ENCODE results near the gene EEF1G.

Gene EEF1G

DNA sequence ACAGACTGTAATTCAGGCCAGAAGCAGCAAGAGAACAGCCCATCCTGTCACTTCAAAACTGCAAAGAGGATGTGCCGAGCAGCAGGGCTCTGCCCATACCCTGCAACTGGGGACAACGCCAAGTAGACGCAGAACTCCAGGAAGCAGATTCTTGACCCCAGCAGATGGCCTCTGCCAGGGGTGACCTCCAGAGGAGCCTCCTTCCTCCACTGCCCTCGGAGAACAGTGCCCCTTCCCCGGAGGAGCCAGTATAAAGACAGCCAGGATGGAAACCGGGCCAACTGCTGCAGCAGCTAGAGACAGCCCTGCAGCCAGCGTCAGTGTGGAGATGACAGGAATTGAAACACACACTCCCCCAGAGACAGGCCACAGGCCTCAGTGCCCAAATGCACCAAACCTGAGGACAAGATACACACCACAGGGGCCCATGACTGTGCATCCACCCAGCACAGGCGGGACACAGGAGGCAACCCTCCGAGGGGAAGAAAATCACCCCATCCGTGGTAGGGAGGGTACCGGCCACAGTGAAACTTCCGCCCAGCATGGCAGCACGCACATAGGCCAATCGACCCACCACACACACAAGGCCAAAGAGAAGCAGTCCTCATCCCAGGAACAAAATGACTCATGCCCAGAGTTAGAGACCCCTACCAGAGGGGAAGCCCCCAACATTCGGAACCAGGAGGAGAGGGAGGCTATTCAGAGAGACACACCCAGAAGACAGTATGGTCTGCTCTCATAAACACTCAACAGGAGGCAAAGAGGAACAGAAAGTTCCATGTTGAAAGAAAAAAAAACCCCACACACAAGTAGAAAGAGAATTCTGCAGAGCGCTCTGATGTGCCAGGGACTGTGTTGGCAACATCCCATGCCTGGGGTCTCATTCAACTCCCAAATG lies 32.6 kb downstream of the EEF1G start:
- Histone ChIP-seq H3K27ac (ENCODE audit: insufficient read depth, low read length, poor library complexity, severe bottlenecking) (peak overlapping the region; percentile 96), H3K4me1 (ENCODE audit: control insufficient read depth, insufficient read depth, low read length, poor library complexity, severe bottlenecking) (peaks cover 66% of the 10 kb centered on the region), H3K4me3 (ENCODE audit: insufficient read depth, low read depth, low read length, poor library complexity, severe bottlenecking) (peak overlapping the region; percentile 35), H3K36me3 (ENCODE audit: control insufficient read depth, insufficient read depth, low read length) (peaks cover 5% of the 10 kb centered on the region), H3K9me3 (ENCODE audit: control insufficient read depth, low read length) (no peaks in the 10 kb centered on the region), H3K27me3 (replicated peaks; ENCODE audit: control insufficient read depth, insufficient read depth, low read length, poor library complexity, severe bottlenecking) (no peaks in the 10 kb centered on the region)
- no peak for DNase-seq

DNA sequence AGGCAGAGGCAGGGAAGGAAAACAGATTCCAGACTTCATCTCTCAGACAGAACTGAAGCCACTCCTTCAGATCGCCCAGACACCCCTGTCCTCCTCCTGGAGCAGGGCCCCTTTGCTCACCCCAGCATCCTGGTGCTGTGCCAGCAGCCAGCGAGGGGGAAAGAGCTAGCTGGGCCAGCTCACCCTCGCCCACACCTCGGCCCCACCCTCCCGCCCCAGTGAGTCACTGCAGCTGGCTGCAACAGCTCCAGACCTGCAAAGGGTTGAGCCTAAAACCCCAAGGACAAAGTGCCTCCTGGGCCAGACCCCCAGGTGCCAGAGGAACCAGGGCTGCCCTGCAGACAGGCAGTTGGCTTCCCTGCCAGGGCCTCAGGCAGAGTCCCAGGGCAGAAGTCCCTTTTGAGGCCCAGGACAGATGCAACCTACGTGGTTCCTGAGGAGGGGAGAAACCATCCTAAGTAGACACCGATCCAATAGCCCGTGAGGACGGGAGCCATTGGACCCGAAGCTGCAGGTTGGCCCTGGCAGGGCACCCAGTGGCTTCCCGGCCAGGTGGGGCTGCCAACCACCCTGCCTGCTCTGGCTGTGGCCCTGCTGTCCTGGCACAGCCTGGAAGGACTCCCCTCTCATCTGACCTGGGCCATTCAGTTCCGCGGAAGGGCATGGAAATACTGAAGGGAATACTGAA lies 34.3 kb downstream of the EEF1G start:
- H3K27ac ChIP-seq (ENCODE audit: insufficient read depth, low read length, poor library complexity, severe bottlenecking) = peak overlapping the region; percentile 96
- H3K9me3 ChIP-seq (ENCODE audit: control insufficient read depth, low read length) = no peaks in the 10 kb centered on the region
- H3K36me3 ChIP-seq (ENCODE audit: control insufficient read depth, insufficient read depth, low read length) = peaks cover 21% of the 10 kb centered on the region
- peak overlapping the region; percentile 39 for H3K4me3 ChIP-seq (ENCODE audit: insufficient read depth, low read depth, low read length, poor library complexity, severe bottlenecking)
- H3K27me3 ChIP-seq (replicated peaks; ENCODE audit: control insufficient read depth, insufficient read depth, low read length, poor library complexity, severe bottlenecking) = no peaks in the 10 kb centered on the region
- H3K4me1 ChIP-seq (ENCODE audit: control insufficient read depth, insufficient read depth, low read length, poor library complexity, severe bottlenecking) = peaks cover 64% of the 10 kb centered on the region
- DNase-seq = peak in 2 of 3 donors; percentile 47 to 53

DNA sequence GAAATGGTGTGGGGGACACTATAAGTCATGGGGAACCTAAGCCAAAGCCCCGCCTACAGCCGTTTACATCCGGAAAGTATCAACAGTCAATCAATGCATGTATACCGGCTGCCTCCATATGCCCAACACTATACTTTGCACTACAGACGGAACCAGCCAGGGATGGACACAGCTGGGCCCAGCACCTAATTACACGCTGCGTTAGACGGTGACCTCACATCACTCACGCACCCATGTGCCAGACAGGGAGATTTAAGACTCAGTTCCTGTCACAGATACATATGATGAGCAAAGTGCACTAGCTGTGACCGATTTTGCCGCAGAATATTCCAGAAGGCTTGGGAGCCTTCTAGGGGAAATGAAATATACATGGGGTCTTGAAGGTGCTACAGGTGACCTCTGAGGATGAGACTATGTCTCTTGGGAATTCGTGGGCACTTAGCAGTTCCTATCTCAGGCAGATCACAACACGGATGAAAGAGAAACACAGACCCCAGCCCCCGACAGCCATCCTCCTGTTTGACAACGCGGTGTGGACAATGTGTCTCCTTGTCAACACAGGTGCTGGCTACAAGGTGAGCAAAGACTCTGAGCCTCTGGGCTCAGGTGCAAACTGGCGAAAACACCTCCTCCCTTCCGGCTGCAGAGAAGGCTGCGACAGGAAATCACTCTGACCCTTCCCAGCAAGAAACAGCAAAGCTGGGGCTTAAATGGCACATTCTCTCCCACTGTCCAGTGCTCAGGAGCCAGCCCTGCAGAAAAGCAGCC lies 35.0 kb downstream of the EEF1G start:
- no peak for DNase-seq
- Histone ChIP-seq H3K27ac (ENCODE audit: insufficient read depth, low read length, poor library complexity, severe bottlenecking) (peak overlapping the region; percentile 49), H3K4me3 (ENCODE audit: insufficient read depth, low read depth, low read length, poor library complexity, severe bottlenecking) (no peak overlapping the region), H3K9me3 (ENCODE audit: control insufficient read depth, low read length) (no peaks in the 10 kb centered on the region), H3K4me1 (ENCODE audit: control insufficient read depth, insufficient read depth, low read length, poor library complexity, severe bottlenecking) (peaks cover 57% of the 10 kb centered on the region), H3K27me3 (replicated peaks; ENCODE audit: control insufficient read depth, insufficient read depth, low read length, poor library complexity, severe bottlenecking) (no peaks in the 10 kb centered on the region), H3K36me3 (ENCODE audit: control insufficient read depth, insufficient read depth, low read length) (peaks cover 28% of the 10 kb centered on the region)

DNA sequence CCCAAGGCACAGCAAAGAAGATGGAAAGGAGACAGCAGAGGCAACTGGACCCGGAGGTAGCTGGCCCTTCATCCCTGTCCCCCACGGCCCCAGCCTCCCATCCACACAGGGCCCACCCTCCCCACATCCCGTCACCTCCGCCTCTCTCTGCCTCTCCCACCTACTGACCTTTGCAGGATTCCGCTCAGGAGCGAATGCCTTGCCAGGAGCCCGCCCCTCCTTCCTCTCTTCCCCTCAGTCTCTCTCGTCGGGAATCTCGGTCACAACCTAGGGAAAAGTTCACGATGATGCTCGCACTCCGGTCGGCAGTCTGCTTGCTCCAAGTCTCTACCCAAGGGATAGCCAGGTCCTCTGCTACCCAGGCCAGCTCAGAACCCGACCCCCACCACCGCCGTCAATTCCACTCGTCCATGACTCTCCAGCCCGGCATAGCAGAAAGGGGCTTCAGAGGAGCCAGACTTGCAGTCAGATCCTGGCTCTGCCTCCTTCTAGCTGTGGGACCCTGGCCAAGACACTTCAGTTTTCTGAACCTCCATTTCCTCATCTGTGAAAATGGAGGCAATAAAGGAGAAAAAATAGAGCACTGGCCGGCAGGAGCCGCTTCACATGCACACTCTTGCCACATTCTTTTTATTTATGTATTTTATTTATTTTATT lies 37.3 kb downstream of the EEF1G start:
- Histone ChIP-seq H3K4me3 (ENCODE audit: insufficient read depth, low read depth, low read length, poor library complexity, severe bottlenecking) (no peak overlapping the region), H3K9me3 (ENCODE audit: control insufficient read depth, low read length) (no peaks in the 10 kb centered on the region), H3K27ac (ENCODE audit: insufficient read depth, low read length, poor library complexity, severe bottlenecking) (no peak overlapping the region), H3K4me1 (ENCODE audit: control insufficient read depth, insufficient read depth, low read length, poor library complexity, severe bottlenecking) (peaks cover 35% of the 10 kb centered on the region), H3K36me3 (ENCODE audit: control insufficient read depth, insufficient read depth, low read length) (peaks cover 51% of the 10 kb centered on the region), H3K27me3 (replicated peaks; ENCODE audit: control insufficient read depth, insufficient read depth, low read length, poor library complexity, severe bottlenecking) (no peaks in the 10 kb centered on the region)
- no peak for DNase-seq

DNA sequence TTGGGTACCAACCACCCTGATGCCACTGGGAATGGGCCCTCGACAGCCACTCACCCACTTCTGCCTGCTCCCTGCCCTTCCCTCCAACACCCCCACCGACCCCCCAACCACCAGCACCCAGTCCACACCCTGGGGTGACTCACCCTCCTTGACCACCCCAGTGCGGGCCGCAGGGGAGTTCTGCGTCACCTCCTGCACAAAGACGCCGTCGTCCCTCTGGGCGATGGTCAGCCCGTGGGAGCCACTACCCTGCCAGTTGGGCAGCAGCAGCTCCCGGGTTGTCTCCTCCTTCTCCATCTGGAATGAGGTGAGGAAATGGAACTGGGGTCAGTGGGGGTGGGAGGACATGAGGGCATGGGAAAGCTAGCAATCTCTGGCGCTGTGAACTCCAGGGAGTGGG lies 37.9 kb downstream of the EEF1G start:
- peaks cover 57% of the 10 kb centered on the region for H3K36me3 ChIP-seq (ENCODE audit: control insufficient read depth, insufficient read depth, low read length)
- H3K4me3 ChIP-seq (ENCODE audit: insufficient read depth, low read depth, low read length, poor library complexity, severe bottlenecking) = no peak overlapping the region
- DNase-seq = no peak
- H3K4me1 ChIP-seq (ENCODE audit: control insufficient read depth, insufficient read depth, low read length, poor library complexity, severe bottlenecking) = peaks cover 28% of the 10 kb centered on the region
- H3K27me3 ChIP-seq (replicated peaks; ENCODE audit: control insufficient read depth, insufficient read depth, low read length, poor library complexity, severe bottlenecking) = no peaks in the 10 kb centered on the region
- H3K27ac ChIP-seq (ENCODE audit: insufficient read depth, low read length, poor library complexity, severe bottlenecking) = no peak overlapping the region
- H3K9me3 ChIP-seq (ENCODE audit: control insufficient read depth, low read length) = no peaks in the 10 kb centered on the region

DNA sequence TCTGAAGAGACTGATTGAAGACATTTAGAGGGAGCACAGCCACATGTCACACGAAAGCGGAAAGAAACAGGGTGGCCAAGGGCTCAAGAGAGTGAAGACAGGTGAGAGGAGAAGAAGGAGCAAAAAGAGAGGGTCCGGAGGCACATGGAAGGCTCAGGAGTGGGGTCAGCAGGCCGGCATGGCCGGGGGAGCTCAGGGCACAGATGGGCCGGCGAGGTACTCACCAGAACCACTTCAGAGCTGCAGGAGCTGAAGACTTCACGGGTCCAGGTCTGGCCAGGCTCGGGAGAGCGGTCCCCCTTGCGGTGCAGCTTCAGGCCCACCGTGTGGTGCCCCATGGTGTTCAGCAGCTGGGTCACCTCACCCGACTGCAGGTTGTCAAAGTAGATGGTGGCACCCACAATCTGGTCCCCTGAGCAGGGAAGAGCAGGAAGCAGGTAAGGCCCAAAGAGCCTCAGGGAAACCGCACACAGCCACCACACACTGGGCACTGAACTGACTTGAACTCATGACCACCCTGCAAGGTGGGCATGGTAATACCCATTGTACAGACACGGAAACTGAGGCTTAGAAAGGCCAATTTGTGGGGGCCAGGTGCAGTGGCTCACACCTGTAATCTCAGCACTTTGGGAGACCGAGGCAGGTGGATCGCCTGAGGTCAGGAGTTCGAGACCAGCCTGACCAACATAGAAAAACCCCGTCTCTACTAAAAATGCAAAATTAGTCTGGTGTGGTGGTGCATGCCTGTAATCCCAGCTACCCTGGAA lies 38.7 kb downstream of the EEF1G start:
- H3K27me3 ChIP-seq (replicated peaks; ENCODE audit: control insufficient read depth, insufficient read depth, low read length, poor library complexity, severe bottlenecking) = no peaks in the 10 kb centered on the region
- no peaks in the 10 kb centered on the region for H3K9me3 ChIP-seq (ENCODE audit: control insufficient read depth, low read length)
- H3K4me1 ChIP-seq (ENCODE audit: control insufficient read depth, insufficient read depth, low read length, poor library complexity, severe bottlenecking) = peaks cover 20% of the 10 kb centered on the region
- DNase-seq = no peak
- peaks cover 65% of the 10 kb centered on the region for H3K36me3 ChIP-seq (ENCODE audit: control insufficient read depth, insufficient read depth, low read length)
- H3K4me3 ChIP-seq (ENCODE audit: insufficient read depth, low read depth, low read length, poor library complexity, severe bottlenecking) = no peak overlapping the region
- no peak overlapping the region for H3K27ac ChIP-seq (ENCODE audit: insufficient read depth, low read length, poor library complexity, severe bottlenecking)

DNA sequence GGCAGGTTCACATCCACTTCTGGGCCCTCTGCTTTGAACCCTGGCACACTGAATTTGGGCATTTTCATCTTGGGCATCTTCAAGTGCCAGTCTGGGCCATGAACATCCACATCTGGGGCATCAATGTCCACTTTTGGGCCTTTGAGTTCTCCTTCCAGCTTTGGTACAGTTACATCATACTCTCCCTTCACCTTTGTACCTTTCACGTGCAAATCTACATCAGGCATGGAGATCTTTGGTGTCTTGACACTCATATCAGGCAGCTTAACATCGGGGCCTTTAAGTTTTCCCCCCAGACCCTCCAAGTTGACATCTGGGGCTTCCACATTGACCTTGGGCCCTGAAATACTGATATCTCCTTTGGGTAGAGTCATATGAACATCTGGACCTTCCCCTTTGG lies 41.6 kb downstream of the EEF1G start:
- H3K4me3 ChIP-seq (ENCODE audit: insufficient read depth, low read depth, low read length, poor library complexity, severe bottlenecking) = no peak overlapping the region
- peak overlapping the region; percentile 12 for H3K27ac ChIP-seq (ENCODE audit: insufficient read depth, low read length, poor library complexity, severe bottlenecking)

DNA sequence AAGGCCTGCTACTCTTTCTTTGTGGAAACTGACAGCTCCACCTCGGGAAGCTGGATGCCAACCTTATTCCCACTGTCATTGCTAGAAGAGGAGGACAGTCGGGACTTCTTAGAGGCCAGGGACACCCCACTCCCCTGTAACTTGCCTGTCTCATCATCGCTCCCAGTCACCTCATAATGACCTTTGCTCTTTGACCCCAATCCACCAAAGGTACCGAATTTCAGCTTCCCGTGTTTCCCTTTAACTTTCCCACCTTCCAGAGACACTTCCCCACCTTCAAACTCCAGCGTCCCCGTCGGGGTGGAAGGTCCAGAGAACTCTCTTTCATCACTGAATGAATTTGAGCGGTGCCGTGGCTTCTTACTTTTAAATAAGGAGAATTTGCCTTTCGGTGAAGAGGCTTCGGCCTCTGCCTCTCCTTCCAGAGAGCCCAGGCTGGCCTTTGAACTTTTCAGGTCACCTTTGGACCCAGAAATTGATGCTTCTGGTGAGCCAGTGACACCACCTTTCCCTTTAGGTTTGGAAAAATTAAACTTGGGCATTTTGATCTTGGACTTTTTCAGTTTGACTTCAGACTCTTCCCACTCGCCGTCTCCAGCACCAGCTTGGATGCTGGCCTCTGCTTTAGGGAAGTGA lies 56.8 kb downstream of the EEF1G start:
- no peaks in the 10 kb centered on the region for H3K27me3 ChIP-seq (replicated peaks; ENCODE audit: control insufficient read depth, insufficient read depth, low read length, poor library complexity, severe bottlenecking)
- no peaks in the 10 kb centered on the region for H3K4me1 ChIP-seq (ENCODE audit: control insufficient read depth, insufficient read depth, low read length, poor library complexity, severe bottlenecking)
- H3K9me3 ChIP-seq (ENCODE audit: control insufficient read depth, low read length) = no peaks in the 10 kb centered on the region
- H3K4me3 ChIP-seq (ENCODE audit: insufficient read depth, low read depth, low read length, poor library complexity, severe bottlenecking) = no peak overlapping the region
- no peak overlapping the region for H3K27ac ChIP-seq (ENCODE audit: insufficient read depth, low read length, poor library complexity, severe bottlenecking)
- H3K36me3 ChIP-seq (ENCODE audit: control insufficient read depth, insufficient read depth, low read length) = peaks cover 73% of the 10 kb centered on the region
- no peak for DNase-seq

More for the DNA sequence above, 41.6 kb downstream of the EEF1G start:
- H3K4me1 ChIP-seq (ENCODE audit: control insufficient read depth, insufficient read depth, low read length, poor library complexity, severe bottlenecking) = no peaks in the 10 kb centered on the region
- H3K9me3 ChIP-seq (ENCODE audit: control insufficient read depth, low read length) = no peaks in the 10 kb centered on the region
- H3K36me3 ChIP-seq (ENCODE audit: control insufficient read depth, insufficient read depth, low read length) = peaks cover 88% of the 10 kb centered on the region
- no peak for DNase-seq
- no peaks in the 10 kb centered on the region for H3K27me3 ChIP-seq (replicated peaks; ENCODE audit: control insufficient read depth, insufficient read depth, low read length, poor library complexity, severe bottlenecking)

DNA sequence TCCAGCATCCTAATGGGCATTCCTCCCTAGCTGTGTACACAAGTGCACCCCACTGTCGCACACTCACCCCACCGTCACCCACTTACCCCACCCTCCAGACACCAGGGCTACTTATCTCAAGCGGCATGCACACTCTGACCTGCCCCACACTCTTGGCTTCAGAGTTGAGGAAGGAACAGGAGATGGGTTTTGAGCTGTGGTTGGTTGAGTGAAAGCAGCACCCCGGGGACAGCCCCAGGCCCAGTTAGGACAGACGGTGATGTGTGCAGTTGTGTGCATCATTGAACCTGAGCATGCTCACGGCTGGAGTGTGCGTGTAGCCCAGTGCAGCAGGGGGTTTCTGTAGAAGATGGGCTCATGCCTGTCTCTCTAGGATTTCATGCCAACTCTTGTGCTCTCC lies 59.5 kb downstream of the EEF1G start:
- Histone ChIP-seq H3K36me3 (ENCODE audit: control insufficient read depth, insufficient read depth, low read length) (peaks cover 46% of the 10 kb centered on the region), H3K27ac (ENCODE audit: insufficient read depth, low read length, poor library complexity, severe bottlenecking) (no peak overlapping the region), H3K9me3 (ENCODE audit: control insufficient read depth, low read length) (no peaks in the 10 kb centered on the region), H3K4me3 (ENCODE audit: insufficient read depth, low read depth, low read length, poor library complexity, severe bottlenecking) (no peak overlapping the region), H3K4me1 (ENCODE audit: control insufficient read depth, insufficient read depth, low read length, poor library complexity, severe bottlenecking) (no peaks in the 10 kb centered on the region), H3K27me3 (replicated peaks; ENCODE audit: control insufficient read depth, insufficient read depth, low read length, poor library complexity, severe bottlenecking) (no peaks in the 10 kb centered on the region)
- no peak for DNase-seq

All from effector memory CD4-positive, alpha-beta T cell (primary cell).